SK-N-SH treated with all-trans-retinoic acid at 6 μM for 48 hours (cell line): ENCODE results near the gene RNASEH2C.

ENCODE experiments used
- ATAC-seq: fragments of 200-7000 bp; cut with Tn5 transposase; 3 replicates; pipeline ENCODE4 v1.9.1; 2020; ENCODE audit warnings: mild to moderate bottlenecking, moderate library complexity
- ARNTL ChIP-seq: fragments of 450-650 bp; formaldehyde crosslinking; IDR thresholded peaks from 2 replicates; pipeline ENCODE4 v1.5.0; 2020; ENCODE audit warnings: low read depth, mild to moderate bottlenecking, moderate library complexity, borderline replicate concordance
- BACH2 ChIP-seq: fragments of 250-450 bp; sonication (Bioruptor Pico); IDR thresholded peaks from 2 replicates; pipeline ENCODE4 v1.9.0; 2021; ENCODE audit warnings: mild to moderate bottlenecking, borderline replicate concordance
- CSDC2 ChIP-seq: fragments of 250-450 bp; sonication (Bioruptor Pico); IDR thresholded peaks from 2 replicates; pipeline ENCODE4 v1.5.0; 2020; ENCODE audit warnings: mild to moderate bottlenecking, moderate library complexity
- ESRRG ChIP-seq: fragments of 250-450 bp; sonication (Bioruptor Pico); IDR thresholded peaks from 2 replicates; pipeline ENCODE4 v1.6.1; 2021; ENCODE audit warnings: mild to moderate bottlenecking
- GLIS3 ChIP-seq: fragments of 250-450 bp; sonication (Bioruptor Pico); IDR thresholded peaks from 2 replicates; pipeline ENCODE4 v1.5.0; 2020; ENCODE audit warnings: mild to moderate bottlenecking, moderate library complexity
- ISL1 ChIP-seq: fragments of 250-450 bp; sonication (Bioruptor Pico); IDR thresholded peaks from 2 replicates; pipeline ENCODE4 v2.1.2; 2022; ENCODE audit warnings: mild to moderate bottlenecking, moderate library complexity
- OSR1 ChIP-seq: fragments of 250-450 bp; sonication (Bioruptor Pico); IDR thresholded peaks from 2 replicates; pipeline ENCODE4 v1.8.0; 2022; ENCODE audit warnings: moderate library complexity, mild to moderate bottlenecking, inconsistent platforms
- PATZ1 ChIP-seq: fragments of 250-450 bp; sonication (Bioruptor Pico); IDR thresholded peaks from 2 replicates; pipeline ENCODE4 v1.8.0; 2020; ENCODE audit warnings: mild to moderate bottlenecking, moderate library complexity, borderline replicate concordance
- POU6F1 ChIP-seq: fragments of 250-450 bp; sonication (Bioruptor Pico); IDR thresholded peaks from 2 replicates; pipeline ENCODE4 v1.8.0; 2021; ENCODE audit warnings: low read depth, mild to moderate bottlenecking, moderate library complexity, borderline replicate concordance
- PPARA ChIP-seq: fragments of 250-450 bp; sonication (Bioruptor Pico); IDR thresholded peaks from 2 replicates; pipeline ENCODE4 v1.5.0; 2020; ENCODE audit warnings: mild to moderate bottlenecking, borderline replicate concordance
- RARB ChIP-seq: fragments of 250-450 bp; sonication (Bioruptor Pico); IDR thresholded peaks from 2 replicates; pipeline ENCODE4 v1.8.0; 2021; ENCODE audit warnings: mild to moderate bottlenecking, moderate library complexity
- SNAI2 ChIP-seq: fragments of 250-450 bp; sonication (Bioruptor Pico); IDR thresholded peaks from 2 replicates; pipeline ENCODE4 v1.5.0; 2020; ENCODE audit warnings: mild to moderate bottlenecking, moderate library complexity
- TCF4 ChIP-seq: fragments of 250-450 bp; sonication (Bioruptor Pico); IDR thresholded peaks from 2 replicates; pipeline ENCODE4 v1.8.0; 2021; ENCODE audit warnings: mild to moderate bottlenecking, moderate library complexity, borderline replicate concordance
- TOX ChIP-seq: fragments of 250-450 bp; sonication (Bioruptor Pico); IDR thresholded peaks from 2 replicates; pipeline ENCODE4 v1.8.0; 2021; ENCODE audit warnings: mild to moderate bottlenecking, moderate library complexity, borderline replicate concordance
- ZC3H10 ChIP-seq: fragments of 250-450 bp; sonication (Bioruptor Pico); IDR thresholded peaks from 2 replicates; pipeline ENCODE4 v1.5.1; 2021; ENCODE audit warnings: mild to moderate bottlenecking, moderate library complexity
- ZFP3 ChIP-seq: fragments of 250-450 bp; sonication (Bioruptor Pico); IDR thresholded peaks from 2 replicates; pipeline ENCODE4 v1.5.0; 2020; ENCODE audit warnings: mild to moderate bottlenecking, moderate library complexity
- ZFP30 ChIP-seq: fragments of 450-650 bp; formaldehyde crosslinking; IDR thresholded peaks from 2 replicates; pipeline ENCODE4 v1.5.0; 2022; ENCODE audit warnings: mild to moderate bottlenecking, moderate library complexity
- ZNF565 ChIP-seq: fragments of 450-650 bp; formaldehyde crosslinking; conservative IDR thresholded peaks from 2 replicates; pipeline ENCODE4 v1.5.0; 2020; ENCODE audit warnings: low read depth, mild to moderate bottlenecking, moderate library complexity
- ZNF70 ChIP-seq: fragments of 450-650 bp; formaldehyde crosslinking; IDR thresholded peaks from 2 replicates; pipeline ENCODE4 v1.5.0; 2020; ENCODE audit warnings: mild to moderate bottlenecking, moderate library complexity
- ZNF8 ChIP-seq: fragments of 450-650 bp; formaldehyde crosslinking; IDR thresholded peaks from 2 replicates; pipeline ENCODE4 v1.5.0; 2020; ENCODE audit warnings: mild to moderate bottlenecking, moderate library complexity
- TF ChIP-seq, protein P1 (sequence below): fragments of 250-450 bp; sonication (Bioruptor Pico); IDR thresholded peaks from 2 replicates; pipeline ENCODE4 v1.5.1; 2020; ENCODE audit warnings: low read depth, mild to moderate bottlenecking, moderate library complexity
- TF ChIP-seq, protein P2 (sequence below): fragments of 250-450 bp; sonication (Bioruptor Pico); IDR thresholded peaks from 2 replicates; pipeline ENCODE4 v1.5.1; 2021; ENCODE audit warnings: mild to moderate bottlenecking, moderate library complexity
- TF ChIP-seq, protein P3 (sequence below): fragments of 250-450 bp; sonication (Bioruptor Pico); IDR thresholded peaks from 2 replicates; pipeline ENCODE4 v1.5.0; 2020; ENCODE audit warnings: mild to moderate bottlenecking, moderate library complexity

Gene RNASEH2C

GRCh38 chr11:65711785-65712632 lies 8.6 kb downstream of the RNASEH2C start, which contains the start of gene KAT5:
TSS of gene KAT5 (plus strand) at chr11:65712252. CDS start at chr11:65712268, 16 bp downstream.
- no peak for TF ChIP-seq ZNF70 (CRISPR knock-in tag)
- no peak for TF ChIP-seq ZNF8
- TF ChIP-seq BACH2 (CRISPR knock-in tag), result no peak
- no peak for TF ChIP-seq TCF4
- no peak for TF ChIP-seq ZNF565 (CRISPR knock-in tag)
- no peak for TF ChIP-seq SNAI2 (CRISPR knock-in tag)
- TF ChIP-seq, protein P1, sequence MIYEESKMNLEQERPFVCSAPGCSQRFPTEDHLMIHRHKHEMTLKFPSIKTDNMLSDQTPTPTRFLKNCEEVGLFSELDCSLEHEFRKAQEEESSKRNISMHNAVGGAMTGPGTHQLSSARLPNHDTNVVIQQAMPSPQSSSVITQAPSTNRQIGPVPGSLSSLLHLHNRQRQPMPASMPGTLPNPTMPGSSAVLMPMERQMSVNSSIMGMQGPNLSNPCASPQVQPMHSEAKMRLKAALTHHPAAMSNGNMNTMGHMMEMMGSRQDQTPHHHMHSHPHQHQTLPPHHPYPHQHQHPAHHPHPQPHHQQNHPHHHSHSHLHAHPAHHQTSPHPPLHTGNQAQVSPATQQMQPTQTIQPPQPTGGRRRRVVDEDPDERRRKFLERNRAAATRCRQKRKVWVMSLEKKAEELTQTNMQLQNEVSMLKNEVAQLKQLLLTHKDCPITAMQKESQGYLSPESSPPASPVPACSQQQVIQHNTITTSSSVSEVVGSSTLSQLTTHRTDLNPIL (CRISPR knock-in tag), result 0 out of 2 replicates have a peak, but pooled peaks have one; percentile 35
- peak; percentile 96 for TF ChIP-seq ARNTL (CRISPR knock-in tag)
- peak; percentile 68; the same call in 1 of the 2 replicates for TF ChIP-seq ESRRG (CRISPR knock-in tag)
- 0 out of 2 replicates have a peak, but pooled peaks have one; percentile 43 for TF ChIP-seq POU6F1 (CRISPR knock-in tag)
- no peak for TF ChIP-seq OSR1 (CRISPR knock-in tag)
- 0 out of 2 replicates have a peak, but pooled peaks have one; percentile 23 for TF ChIP-seq ZC3H10 (CRISPR knock-in tag)
- TF ChIP-seq CSDC2 (CRISPR knock-in tag), result peak; percentile 91; the same call in 1 of the 2 replicates
- TF ChIP-seq ISL1 (CRISPR knock-in tag), result no peak
- no peak for TF ChIP-seq PPARA (CRISPR knock-in tag)
- TF ChIP-seq, protein P2, sequence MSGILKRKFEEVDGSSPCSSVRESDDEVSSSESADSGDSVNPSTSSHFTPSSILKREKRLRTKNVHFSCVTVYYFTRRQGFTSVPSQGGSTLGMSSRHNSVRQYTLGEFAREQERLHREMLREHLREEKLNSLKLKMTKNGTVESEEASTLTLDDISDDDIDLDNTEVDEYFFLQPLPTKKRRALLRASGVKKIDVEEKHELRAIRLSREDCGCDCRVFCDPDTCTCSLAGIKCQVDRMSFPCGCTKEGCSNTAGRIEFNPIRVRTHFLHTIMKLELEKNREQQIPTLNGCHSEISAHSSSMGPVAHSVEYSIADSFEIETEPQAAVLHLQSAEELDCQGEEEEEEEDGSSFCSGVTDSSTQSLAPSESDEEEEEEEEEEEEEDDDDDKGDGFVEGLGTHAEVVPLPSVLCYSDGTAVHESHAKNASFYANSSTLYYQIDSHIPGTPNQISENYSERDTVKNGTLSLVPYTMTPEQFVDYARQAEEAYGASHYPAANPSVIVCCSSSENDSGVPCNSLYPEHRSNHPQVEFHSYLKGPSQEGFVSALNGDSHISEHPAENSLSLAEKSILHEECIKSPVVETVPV, result peak; percentile 89
- TF ChIP-seq, protein P3, sequence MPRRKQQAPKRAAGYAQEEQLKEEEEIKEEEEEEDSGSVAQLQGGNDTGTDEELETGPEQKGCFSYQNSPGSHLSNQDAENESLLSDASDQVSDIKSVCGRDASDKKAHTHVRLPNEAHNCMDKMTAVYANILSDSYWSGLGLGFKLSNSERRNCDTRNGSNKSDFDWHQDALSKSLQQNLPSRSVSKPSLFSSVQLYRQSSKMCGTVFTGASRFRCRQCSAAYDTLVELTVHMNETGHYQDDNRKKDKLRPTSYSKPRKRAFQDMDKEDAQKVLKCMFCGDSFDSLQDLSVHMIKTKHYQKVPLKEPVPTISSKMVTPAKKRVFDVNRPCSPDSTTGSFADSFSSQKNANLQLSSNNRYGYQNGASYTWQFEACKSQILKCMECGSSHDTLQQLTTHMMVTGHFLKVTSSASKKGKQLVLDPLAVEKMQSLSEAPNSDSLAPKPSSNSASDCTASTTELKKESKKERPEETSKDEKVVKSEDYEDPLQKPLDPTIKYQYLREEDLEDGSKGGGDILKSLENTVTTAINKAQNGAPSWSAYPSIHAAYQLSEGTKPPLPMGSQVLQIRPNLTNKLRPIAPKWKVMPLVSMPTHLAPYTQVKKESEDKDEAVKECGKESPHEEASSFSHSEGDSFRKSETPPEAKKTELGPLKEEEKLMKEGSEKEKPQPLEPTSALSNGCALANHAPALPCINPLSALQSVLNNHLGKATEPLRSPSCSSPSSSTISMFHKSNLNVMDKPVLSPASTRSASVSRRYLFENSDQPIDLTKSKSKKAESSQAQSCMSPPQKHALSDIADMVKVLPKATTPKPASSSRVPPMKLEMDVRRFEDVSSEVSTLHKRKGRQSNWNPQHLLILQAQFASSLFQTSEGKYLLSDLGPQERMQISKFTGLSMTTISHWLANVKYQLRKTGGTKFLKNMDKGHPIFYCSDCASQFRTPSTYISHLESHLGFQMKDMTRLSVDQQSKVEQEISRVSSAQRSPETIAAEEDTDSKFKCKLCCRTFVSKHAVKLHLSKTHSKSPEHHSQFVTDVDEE (CRISPR knock-in tag), result 0 out of 2 replicates have a peak, but pooled peaks have one; percentile 62
- TF ChIP-seq GLIS3 (CRISPR knock-in tag), result peak; percentile 79
- no peak for TF ChIP-seq RARB (CRISPR knock-in tag)
- TF ChIP-seq PATZ1 (CRISPR knock-in tag), result no peak; the same call in 1 of the 2 replicates
- no peak for TF ChIP-seq ZFP30 (CRISPR knock-in tag)
- no peak for TF ChIP-seq TOX (CRISPR knock-in tag)
- TF ChIP-seq ZFP3 (CRISPR knock-in tag), result 0 out of 2 replicates have a peak, but pooled peaks have one; percentile 67

DNA sequence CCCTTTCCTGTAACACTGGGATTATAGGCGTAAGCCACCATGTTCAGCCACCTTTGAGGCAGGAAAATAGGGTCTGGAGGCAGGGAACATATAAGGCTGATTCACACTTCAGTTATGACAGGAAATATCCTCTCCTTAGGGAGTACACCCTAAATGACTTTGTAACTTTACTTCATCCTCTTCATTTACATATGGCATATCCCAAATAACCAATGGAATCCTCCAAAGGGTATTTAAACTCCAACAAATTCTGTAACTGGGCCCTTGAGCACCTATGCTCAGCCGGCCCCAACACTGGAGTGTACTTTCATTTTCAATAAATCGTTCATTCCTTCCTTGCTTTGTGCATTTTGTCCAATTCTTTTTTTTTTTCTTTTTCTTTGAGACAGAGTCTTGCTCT lies 10.2 kb downstream of the RNASEH2C start:
- ATAC-seq, result no peak
- TF ChIP-seq SNAI2 (CRISPR knock-in tag) (no peak), BACH2 (CRISPR knock-in tag) (no peak), TOX (CRISPR knock-in tag) (no peak), RARB (CRISPR knock-in tag) (no peak), ZFP30 (CRISPR knock-in tag) (no peak), ZFP3 (CRISPR knock-in tag) (no peak), CSDC2 (CRISPR knock-in tag) (no peak), ESRRG (CRISPR knock-in tag) (no peak), PATZ1 (CRISPR knock-in tag) (no peak), POU6F1 (CRISPR knock-in tag) (no peak), PPARA (CRISPR knock-in tag) (no peak), ZNF70 (CRISPR knock-in tag) (no peak)
- TF ChIP-seq, protein P1 (CRISPR knock-in tag), result no peak

More at GRCh38 chr11:65711785-65712632, 8.6 kb downstream of the RNASEH2C start, which contains the start of gene KAT5:
- peak; percentile 83 for ATAC-seq
